Stimulated activated CD4-positive, alpha-beta T cell treated with anti-CD3 and anti-CD28 coated beads, Interleukin-4, amount 100 ng/mL, for 24 hours (primary cell): ENCODE measurements around the gene CDH1.
"Not testable (repeated sequence)": the region's sequence is repeated elsewhere in the genome, so short reads cannot be mapped to it uniquely, and the experiment has no call there.

ENCODE experiments used
- DNase-seq: peaks from one replicate; pipeline ENCODE4 v3.0.0-alpha.2; 2020

The CDH1 gene

DNA sequence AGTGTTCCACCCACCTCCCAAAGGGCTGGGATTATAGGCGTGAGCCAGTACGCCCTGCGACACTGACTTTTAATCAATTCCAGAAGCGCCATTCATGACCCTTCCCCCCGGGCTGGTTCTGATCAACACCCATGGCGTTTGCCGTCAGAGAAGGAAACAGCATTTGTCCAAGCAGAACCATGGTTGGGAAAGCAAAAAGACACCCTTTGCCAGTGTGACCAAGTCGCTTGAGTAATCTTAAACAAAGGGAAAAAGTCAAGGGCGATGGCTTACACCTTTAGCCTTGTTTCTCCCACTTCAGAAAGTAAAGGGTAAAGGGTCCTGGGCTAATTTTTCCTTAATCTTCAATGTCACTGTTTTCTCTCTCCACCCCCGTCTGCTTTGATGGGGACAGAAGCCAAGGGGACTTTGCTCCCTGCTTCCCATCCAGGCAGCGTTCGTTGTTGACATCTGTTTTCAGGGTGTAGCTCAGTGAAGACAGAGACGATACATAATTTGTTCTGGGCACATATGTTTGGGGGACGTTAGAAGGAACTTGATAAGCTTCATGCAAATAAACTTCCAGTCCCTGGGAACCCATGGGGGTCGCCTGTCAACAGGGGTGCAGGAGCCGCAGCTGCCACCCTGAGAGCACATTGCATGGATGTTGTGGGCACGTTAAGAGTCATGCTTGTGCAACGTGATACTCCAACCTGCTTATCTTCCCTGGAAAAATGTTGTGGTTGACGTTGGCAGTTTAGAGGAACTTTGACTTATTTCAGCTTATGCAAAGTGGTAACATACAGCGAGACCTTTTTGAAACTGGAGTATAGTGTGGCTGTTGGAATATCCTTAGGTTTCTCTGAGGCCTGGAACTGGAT, 55.6 kb downstream of the CDH1 start:
- DNase-seq, result no peak

DNA sequence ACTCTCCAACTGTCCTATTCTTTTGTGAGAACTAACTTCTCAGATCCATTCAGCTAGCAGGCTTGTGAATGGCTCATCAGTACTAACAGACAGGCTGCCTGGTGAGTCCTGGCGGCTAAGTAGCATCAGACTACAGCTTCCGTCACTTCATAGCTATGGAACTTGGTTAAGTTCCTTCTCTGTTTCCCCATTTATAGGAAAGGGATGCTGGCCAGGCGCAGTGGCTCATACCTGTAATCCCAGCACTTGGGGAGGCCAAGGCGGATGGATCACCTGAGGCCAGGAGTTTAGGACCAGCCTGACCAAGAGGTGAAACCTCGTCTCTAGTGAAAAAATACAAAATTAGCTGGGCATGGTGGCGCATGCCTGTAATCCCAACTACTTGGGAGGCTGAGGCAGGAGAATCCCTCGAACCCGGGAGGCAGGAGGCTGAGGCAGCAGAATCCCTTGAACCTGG, 56.3 kb downstream of the CDH1 start:
- DNase-seq, result no peak

DNA sequence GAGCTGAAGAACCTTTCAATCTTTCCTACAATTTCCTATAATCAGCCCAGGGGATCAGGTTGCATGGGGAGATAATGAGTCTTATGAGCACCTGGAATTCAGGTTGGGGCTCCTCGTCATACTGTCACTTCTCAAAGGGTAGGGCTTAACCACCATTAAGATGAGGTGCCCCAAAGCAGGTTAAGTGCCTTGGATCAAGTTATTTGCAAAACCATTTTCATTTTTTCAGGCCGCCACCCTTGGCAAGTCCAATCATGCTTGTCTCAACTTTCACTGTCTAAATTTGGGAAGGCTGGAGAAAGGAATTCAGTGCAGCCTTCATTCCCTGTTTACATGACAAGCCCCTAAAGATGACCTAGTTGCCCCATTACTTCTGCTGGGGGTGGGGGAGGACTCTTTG, 61.3 kb downstream of the CDH1 start:
- DNase-seq, result no peak

DNA sequence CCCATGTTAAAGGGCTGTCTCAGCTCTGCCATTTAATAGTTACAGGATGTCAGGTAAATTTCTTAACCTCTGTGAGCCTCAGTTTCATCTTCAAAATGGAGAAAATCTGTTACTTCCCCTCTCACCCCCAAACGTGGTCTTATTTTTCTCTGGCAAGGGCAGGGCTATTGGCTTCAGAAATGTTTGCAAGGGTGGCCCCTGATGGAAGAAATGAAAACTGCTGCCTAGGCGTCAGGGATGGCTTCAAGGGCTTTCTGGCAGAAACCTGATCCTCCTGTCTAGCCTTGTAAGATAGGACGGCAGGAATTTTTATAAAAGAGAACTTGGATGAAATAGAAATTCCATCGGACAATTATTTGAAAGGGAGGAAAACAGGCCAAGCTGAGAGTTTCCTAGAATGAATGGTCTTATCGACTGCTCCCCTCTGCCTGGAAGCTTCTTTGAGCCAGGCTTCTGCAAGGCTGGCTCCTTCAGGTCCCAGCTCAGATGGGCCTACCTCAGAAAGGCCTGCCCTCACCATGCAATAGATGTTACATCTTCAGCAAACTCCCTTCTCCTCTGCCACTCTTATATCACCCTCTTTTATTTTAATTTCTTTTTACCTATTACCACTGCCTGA, 63.3 kb downstream of the CDH1 start:
- DNase-seq, result peak; percentile 54

GRCh38 chr16:68802190-68802589, 65.1 kb downstream of the CDH1 start:
- DNase-seq, result no peak

DNA sequence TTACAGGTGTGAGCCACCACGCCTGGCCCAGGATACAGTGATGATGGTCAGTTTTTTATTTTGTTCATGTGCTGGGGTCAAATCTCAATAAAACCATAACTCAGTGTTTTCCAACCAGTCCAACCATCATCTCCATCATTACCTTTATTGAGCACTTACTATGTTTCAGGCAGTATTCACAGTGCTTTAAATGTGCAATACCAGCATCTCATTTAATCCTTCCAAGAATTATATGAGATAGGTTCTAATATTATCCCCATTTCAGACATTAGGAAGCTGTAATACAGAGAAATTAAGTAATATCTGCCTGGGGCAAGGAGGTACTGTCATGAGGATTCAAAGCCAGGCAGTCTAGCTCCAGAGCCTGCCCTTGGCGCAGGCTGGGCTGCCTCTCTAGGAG, 69.3 kb downstream of the CDH1 start:
- DNase-seq, result no peak

- DNase-seq, result no peak
Observed at GRCh38 chr16:68806981-68807380, 69.9 kb downstream of the CDH1 start.

DNA sequence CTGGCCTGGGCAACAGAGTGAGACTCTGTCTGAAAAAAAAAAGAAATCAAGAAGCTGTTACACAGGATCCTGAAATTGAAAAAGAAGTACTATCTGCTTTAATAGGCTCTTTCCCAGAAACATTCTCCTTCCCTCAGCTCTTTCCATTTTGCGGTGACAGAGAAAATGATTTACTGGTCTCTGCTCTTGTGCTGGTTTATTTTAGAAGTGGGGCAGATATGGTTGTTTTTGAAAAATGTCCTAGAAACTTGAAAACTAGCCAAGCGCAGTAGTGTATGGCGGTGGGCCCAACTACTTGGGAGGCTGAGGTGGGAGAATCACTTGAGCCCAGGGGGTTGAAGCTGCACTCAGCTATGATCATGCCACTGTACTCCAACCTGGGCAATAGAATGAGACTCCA, 77.4 kb downstream of the CDH1 start:
- no peak for DNase-seq

GRCh38 chr16:68823401-68824135, 86.5 kb downstream of the CDH1 start:
- DNase-seq, result no peak

- no peak for DNase-seq
Observed at GRCh38 chr16:68825427-68825826, 88.3 kb downstream of the CDH1 start.

GRCh38 chr16:68826652-68827051, 89.6 kb downstream of the CDH1 start:
- DNase-seq, result no peak

GRCh38 chr16:68833251-68833650, 96.2 kb downstream of the CDH1 start:
- DNase-seq, result no peak

- no peak for DNase-seq
Observed at GRCh38 chr16:68834550-68834949, 97.5 kb downstream of the CDH1 start.

DNA sequence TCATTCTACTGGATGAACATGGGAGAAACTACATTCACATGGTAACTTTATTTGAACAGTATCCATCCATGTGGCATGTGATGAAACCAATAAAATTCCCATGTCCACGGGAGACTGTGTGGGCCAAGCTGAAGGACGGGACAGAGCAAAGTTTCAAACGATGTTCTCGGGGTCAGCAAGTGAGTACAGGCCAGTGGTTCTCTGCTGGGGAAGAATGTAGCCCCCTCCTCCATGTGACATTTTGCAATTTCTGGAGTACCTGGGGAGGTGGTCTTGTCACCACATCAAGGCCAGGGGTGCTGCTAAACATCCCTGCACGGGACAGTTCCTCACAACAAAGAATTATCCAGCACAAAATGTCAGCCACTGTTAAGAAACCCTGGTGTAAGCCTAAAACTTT, 98.9 kb downstream of the CDH1 start:
- no peak for DNase-seq

DNA sequence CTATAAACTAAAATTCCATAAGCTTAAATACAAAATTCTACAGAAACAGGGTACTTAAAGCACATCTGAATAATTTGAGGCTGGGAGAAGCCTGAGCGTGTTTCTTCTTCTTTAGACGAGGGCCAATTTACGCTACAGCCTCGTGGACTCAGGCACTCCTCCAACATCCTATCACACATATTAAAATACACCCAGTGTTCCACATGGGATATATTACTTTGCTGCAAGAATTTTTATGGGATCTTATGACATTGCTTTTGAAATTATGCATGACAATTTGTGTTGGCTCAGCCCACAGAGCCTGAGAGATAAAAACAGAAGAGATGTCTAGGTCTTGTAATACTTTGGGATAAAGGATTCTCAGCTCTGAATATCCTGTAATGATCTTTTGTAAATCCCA, 102.7 kb downstream of the CDH1 start:
- no peak for DNase-seq

DNA sequence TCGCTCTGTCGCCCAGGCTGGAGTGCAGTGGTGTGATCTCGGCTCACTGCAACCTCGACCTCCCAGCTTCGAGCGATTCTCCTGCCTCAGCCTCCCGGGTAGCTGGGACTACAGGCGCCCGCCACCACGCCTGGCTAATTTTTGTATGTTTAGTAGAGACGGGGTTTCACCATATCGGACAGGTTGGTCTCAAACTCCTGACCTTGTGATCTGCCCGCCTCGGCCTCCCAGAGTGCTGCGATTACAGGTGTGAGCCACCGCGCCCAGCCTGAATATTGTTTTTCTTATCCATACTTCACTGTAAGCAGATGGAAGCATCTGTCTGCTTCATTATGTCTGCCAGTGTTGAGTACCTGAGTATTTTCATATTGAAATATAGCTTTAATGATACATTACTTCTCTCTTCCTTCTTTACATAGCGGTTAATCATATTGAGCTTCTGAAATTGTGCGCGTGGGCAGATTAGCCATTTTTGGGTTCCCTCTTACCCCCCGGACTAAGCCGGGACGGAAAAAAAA, 105.9 kb downstream of the CDH1 start:
- DNase-seq, result not testable (repeated sequence)

DNA sequence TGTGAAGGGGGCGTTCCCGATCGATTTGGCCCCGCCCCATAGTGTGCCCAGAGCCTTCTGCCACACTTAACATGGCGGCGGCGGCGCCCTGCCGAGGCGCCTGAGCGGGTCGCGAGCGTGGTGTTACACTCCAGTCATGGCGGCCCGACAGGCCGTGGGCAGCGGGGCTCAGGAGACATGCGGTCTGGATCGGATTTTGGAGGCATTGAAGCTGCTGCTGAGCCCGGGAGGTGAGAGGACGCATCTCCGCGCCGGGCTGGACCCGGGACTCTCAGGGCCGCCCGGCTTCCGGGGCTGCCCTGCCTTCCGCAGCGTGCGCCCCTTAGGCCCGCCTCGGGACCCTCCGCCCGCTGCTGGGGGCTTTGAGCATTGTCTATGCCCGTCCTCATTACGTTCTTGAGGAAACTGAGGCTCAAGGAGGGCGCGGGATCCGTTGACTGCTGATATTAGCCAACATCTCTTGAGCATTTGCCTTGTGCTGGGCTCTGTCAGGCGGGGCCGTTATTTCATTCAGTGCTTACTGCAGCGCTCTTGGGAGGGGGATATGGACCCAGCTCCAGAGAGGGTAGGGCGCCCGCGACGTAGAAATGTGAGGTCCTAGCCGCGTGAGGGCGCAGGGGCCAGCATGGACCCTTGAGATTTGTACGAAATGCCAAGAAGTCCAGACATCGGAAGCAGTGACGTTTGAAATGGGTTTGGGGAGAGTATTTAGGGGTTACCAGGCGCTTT, 106.6 kb downstream of the CDH1 start, which contains the start of gene TANGO6:
Gene TANGO6, plus strand, starts transcription at position 50 of the 729 bp plus-strand sequence. Its CDS starts 87 bp downstream, at position 137.
- peak; percentile 96 for DNase-seq

DNA sequence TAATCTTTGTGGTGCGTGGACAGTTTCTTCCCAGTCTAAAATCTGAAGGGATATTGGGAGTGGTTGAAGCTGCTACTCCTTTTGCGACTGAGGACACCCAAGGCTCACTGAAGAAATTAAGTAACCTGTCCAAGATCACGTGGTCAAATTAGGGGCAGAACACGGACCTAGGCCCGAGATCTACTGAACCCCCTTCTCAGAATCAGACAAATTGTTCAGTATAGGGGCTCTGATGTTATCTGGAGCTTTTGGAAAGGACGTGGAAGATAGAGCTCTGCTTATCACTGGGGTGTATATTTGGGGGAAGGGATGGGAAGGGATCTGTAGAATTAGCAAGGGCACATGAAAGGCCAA, 107.1 kb downstream of the CDH1 start:
- no peak for DNase-seq

GRCh38 chr16:68848786-68849185, 111.7 kb downstream of the CDH1 start:
- no peak for DNase-seq

DNA sequence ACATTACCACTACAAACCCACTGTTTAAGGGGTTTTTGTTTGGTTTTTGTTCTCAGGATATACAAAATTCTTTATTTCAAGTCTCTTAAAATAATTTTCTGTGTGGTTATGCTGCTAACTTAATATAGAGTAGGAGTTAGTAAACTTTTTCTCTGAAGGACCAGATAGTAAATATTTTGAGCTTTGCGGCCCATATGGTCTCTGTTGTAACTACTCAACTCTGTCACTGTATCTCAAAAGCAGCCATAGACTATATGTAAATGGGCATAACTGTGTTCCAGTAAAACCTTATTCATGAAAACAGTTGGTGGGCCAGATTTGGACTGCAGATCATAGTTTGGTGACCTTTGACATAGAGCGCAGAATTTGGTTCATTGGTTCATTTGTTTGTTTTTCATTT, 113.4 kb downstream of the CDH1 start:
- DNase-seq, result no peak

DNA sequence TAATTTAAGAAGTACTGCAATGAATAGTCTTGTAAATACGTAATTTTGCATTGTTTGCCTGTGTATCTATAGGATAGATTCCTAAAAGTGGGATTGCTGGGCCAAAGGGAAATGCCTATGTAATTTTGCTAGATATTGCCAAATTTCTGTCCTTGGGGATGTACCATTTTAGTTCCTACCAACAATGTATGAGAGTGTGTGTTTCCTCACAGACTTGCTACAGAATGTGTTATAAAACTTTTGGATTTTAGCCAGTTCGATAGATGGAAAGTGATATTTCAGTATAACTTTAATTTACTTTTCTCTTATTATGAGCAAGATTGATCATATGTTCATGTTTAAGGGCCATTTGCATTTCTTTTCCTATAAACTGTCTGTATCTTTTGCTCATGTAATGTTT, 114.5 kb downstream of the CDH1 start:
- no peak for DNase-seq

GRCh38 chr16:68857479-68857878, 120.4 kb downstream of the CDH1 start:
- no peak for DNase-seq

DNA sequence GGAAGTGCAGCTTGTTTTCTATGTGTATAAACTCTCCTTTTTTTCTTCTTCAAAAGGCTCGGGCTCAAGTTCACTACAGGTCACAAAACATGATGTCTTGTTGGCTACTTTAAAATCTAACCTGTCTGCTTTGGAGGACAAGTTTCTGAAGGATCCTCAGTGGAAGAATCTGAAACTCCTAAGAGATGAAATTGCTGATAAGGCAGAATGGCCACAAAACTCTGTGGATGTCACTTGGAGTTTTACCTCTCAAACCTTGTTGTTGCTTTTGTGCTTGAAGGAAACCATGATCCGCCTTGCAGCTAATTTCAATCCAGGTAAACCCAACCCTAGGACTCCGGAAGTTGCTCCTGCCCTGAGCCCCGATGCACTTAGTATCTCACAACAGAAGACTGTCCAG, 122.7 kb downstream of the CDH1 start:
- DNase-seq, result no peak
